Large intestine (tissue), 3 donors: Measurements from ENCODE around the gene CRACR2B. TPM values are rescaled to one million over a fixed set of nuclear protein-coding genes. Genes with fewer than 3 reads are reported as not detected.

ENCODE experiments used
- DNase-seq, 2 donors: peaks; one replicate each; pipeline versions ENCODE4 v3.0.0 to v3.0.0-alpha.2; 2013
- H3K27ac ChIP-seq: one replicate; pipeline ENCODE4 v1.5.1; 2013; ENCODE audit warnings: low read length
- H3K27me3 ChIP-seq: 2 replicates; pipeline ENCODE4 v1.6.1; 2013; ENCODE audit warnings: low read length; ENCODE audit not compliant: control insufficient read depth, insufficient read depth
- H3K36me3 ChIP-seq: 2 replicates; pipeline ENCODE4 v1.6.1; 2013; ENCODE audit warnings: low read length; ENCODE audit not compliant: control insufficient read depth, insufficient read depth
- H3K4me1 ChIP-seq: one replicate; pipeline ENCODE4 v1.6.1; 2013; ENCODE audit warnings: low read length; ENCODE audit not compliant: control insufficient read depth, insufficient read depth
- H3K4me3 ChIP-seq: one replicate; pipeline ENCODE4 v1.5.1; 2013; ENCODE audit warnings: low read length
- H3K9me3 ChIP-seq: one replicate; pipeline ENCODE4 v1.6.1; 2013; ENCODE audit warnings: mild to moderate bottlenecking, low read depth, low read length, moderate library complexity; ENCODE audit not compliant: control insufficient read depth
- WGBS: methylation state at CpG from one replicate; pipeline ENCODE4 v1.1.5; 2013; ENCODE audit warnings: low lambda C conversion rate; ENCODE audit not compliant: insufficient coverage; 5-methylcytosine and 5-hydroxymethylcytosine counted together
- polyA plus RNA-seq: library from polyadenylated mRNA; unstranded; fragments of 120-200 nt; gene quantifications from one replicate; pipeline ENCODE4 v1.2.1, GENCODE V29; 2013

Gene CRACR2B
- polyA plus RNA-seq, 1 donor, result 34.4 TPM

GRCh38 chr11:812390-812789, 15.3 kb upstream of the CRACR2B start:
- Histone ChIP-seq H3K36me3 (peaks cover 36% of the 10 kb centered on the region), H3K27ac (no peak overlapping the region), H3K4me1 (peaks cover 13% of the 10 kb centered on the region), H3K27me3 (no peaks in the 10 kb centered on the region), H3K9me3 (no peaks in the 10 kb centered on the region), H3K4me3 (no peak overlapping the region)
- DNase-seq, result no peak
- WGBS, result no CpG with 5 or more reads among the region's 3 CpGs

GRCh38 chr11:813072-813455, 14.7 kb upstream of the CRACR2B start:
- Histone ChIP-seq H3K36me3 (peaks cover 36% of the 10 kb centered on the region), H3K9me3 (no peaks in the 10 kb centered on the region), H3K4me3 (no peak overlapping the region), H3K4me1 (peaks cover 14% of the 10 kb centered on the region), H3K27me3 (no peaks in the 10 kb centered on the region), H3K27ac (no peak overlapping the region)
- DNase-seq, result no peak
- WGBS, result no CpG with 5 or more reads among the region's 6 CpGs

- Histone ChIP-seq H3K36me3 (peaks cover 36% of the 10 kb centered on the region), H3K4me1 (peaks cover 15% of the 10 kb centered on the region), H3K4me3 (no peak overlapping the region), H3K9me3 (no peaks in the 10 kb centered on the region), H3K27me3 (no peaks in the 10 kb centered on the region), H3K27ac (no peak overlapping the region)
- no CpG with 5 or more reads among the region's 9 CpGs for WGBS
- no peak for DNase-seq
Measured at GRCh38 chr11:813456-814096, 14.1 kb upstream of the CRACR2B start.

GRCh38 chr11:815675-816432, 11.9 kb upstream of the CRACR2B start:
- DNase-seq, result no peak
- H3K36me3 ChIP-seq, result peaks cover 36% of the 10 kb centered on the region
- no peaks in the 10 kb centered on the region for H3K27me3 ChIP-seq
- no peak overlapping the region for H3K27ac ChIP-seq
- H3K4me3 ChIP-seq, result no peak overlapping the region
- WGBS, result 80% methylated on average over 2 of the region's 11 CpGs
- no peaks in the 10 kb centered on the region for H3K9me3 ChIP-seq
- peaks cover 21% of the 10 kb centered on the region for H3K4me1 ChIP-seq

GRCh38 chr11:816433-816779, 11.3 kb upstream of the CRACR2B start:
- Histone ChIP-seq H3K9me3 (no peaks in the 10 kb centered on the region), H3K36me3 (peaks cover 35% of the 10 kb centered on the region), H3K4me1 (peaks cover 21% of the 10 kb centered on the region), H3K27me3 (no peaks in the 10 kb centered on the region), H3K4me3 (no peak overlapping the region), H3K27ac (no peak overlapping the region)
- WGBS, result no CpG with 5 or more reads among the region's 11 CpGs
- DNase-seq, result no peak

GRCh38 chr11:818396-819128, 9.2 kb upstream of the CRACR2B start, which contains the start of gene PNPLA2:
Gene PNPLA2 (plus strand): TSS chr11:818914. CDS start chr11:819719, 805 bp downstream.
- no CpG with 5 or more reads among the region's 20 CpGs for WGBS
- peak; percentile 89 to 93 for DNase-seq
- Histone ChIP-seq H3K4me1 (peaks cover 28% of the 10 kb centered on the region), H3K4me3 (peak within 1 kb of the TSS; percentile 96), H3K27me3 (no peaks in the 10 kb centered on the region), H3K9me3 (no peaks in the 10 kb centered on the region), H3K36me3 (peaks cover 31% of the 10 kb centered on the region), H3K27ac (peak within 1 kb of the TSS; percentile 100)

- Histone ChIP-seq H3K9me3 (no peaks in the 10 kb centered on the region), H3K4me3 (peak overlapping the region; percentile 96), H3K36me3 (peaks cover 35% of the 10 kb centered on the region), H3K27ac (peak overlapping the region; percentile 100), H3K27me3 (no peaks in the 10 kb centered on the region), H3K4me1 (peaks cover 30% of the 10 kb centered on the region)
- WGBS, result no CpG with 5 or more reads among the region's 96 CpGs
- peak; percentile 90 to 94 for DNase-seq
Measured at GRCh38 chr11:819129-819931, 8.4 kb upstream of the CRACR2B start.

GRCh38 chr11:819943-820649, 7.6 kb upstream of the CRACR2B start:
- peak; percentile 92 to 95 for DNase-seq
- no CpG with 5 or more reads among the region's 47 CpGs for WGBS

GRCh38 chr11:820655-821511, 6.8 kb upstream of the CRACR2B start:
- H3K27ac ChIP-seq, result peak overlapping the region; percentile 83
- no CpG with 5 or more reads among the region's 11 CpGs for WGBS
- no peaks in the 10 kb centered on the region for H3K9me3 ChIP-seq
- DNase-seq, result peak in 1 of 2 donors; percentile 79
- peak overlapping the region; percentile 96 for H3K4me3 ChIP-seq
- H3K4me1 ChIP-seq, result peaks cover 41% of the 10 kb centered on the region
- H3K27me3 ChIP-seq, result peaks cover 4% of the 10 kb centered on the region
- peaks cover 35% of the 10 kb centered on the region for H3K36me3 ChIP-seq

More at GRCh38 chr11:819943-820649, 7.6 kb upstream of the CRACR2B start:
- Histone ChIP-seq H3K9me3 (no peaks in the 10 kb centered on the region), H3K4me1 (peaks cover 33% of the 10 kb centered on the region), H3K27ac (peak overlapping the region; percentile 84), H3K27me3 (no peaks in the 10 kb centered on the region), H3K4me3 (peak overlapping the region; percentile 96), H3K36me3 (peaks cover 36% of the 10 kb centered on the region)
